GM19025 (cell line): ENCODE measurements around the gene BCL2L11.
A peak's percentile ranks its signal among the peaks of the same experiment; 100 is the strongest.

Source experiments
- ATAC-seq: cut with Tn5 transposase; IDR thresholded peaks from one replicate; pipeline ENCODE4 v1.9.1; 2021; ENCODE audit warnings: mild to moderate bottlenecking, low read depth, moderate library complexity; ENCODE audit not compliant: unreplicated experiment

The BCL2L11 gene

GRCh38 chr2:111117598-111118480 lies 2.9 kb upstream of the BCL2L11 start:
- ATAC-seq, result no peak

GRCh38 chr2:111118481-111118980 lies 2.2 kb upstream of the BCL2L11 start:
- no peak for ATAC-seq

DNA sequence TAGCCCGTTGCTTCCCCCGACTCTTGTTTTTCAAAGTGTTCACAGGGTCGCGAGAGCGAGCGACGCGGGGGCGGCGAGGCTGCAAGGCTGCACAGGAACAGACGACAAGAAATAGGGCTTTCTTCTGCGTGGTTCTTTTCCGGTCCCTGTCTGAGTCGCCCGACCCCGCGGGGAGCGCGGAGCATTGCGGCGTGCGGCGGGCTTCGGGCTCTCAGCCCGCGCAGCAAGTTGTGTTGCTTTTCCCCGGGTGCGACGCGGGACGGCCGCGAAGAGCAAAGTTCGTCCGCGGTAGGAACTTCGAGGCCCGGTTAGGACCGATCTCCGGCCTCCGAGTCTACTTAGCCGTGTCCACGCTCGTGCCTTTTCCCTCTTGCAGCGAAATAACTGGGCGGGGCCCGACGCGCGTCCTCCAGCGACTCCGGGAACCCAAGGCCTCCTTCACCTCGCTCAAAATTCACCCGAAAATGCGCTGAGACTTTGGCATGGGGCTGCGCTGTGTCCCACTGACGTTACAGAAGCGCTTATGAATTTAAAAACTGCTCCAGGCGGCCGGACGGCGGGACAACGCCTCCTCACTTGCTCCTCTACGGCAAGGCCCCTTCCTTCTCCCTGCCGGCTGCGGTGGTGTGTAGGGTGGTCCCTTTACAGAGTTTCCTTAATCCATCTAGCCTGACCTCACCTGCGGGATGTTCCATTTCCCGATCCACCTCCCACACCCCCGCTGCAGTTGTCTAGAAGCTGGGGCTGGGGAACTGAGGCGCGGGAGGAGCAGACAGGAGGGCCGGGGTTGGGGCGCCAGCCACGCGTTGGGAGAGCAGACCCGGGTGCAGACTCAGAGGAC lies 1.5 kb upstream of the BCL2L11 start:
- no peak for ATAC-seq

GRCh38 chr2:111119822-111120252 lies 877 bp upstream of the BCL2L11 start:
- ATAC-seq, result no peak

GRCh38 chr2:111121028-111121827 lies 514 bp downstream of the BCL2L11 start:
- no peak for ATAC-seq

GRCh38 chr2:111121828-111122630 lies 1.3 kb downstream of the BCL2L11 start:
- ATAC-seq, result peak; percentile 49

GRCh38 chr2:111122631-111123421 lies 2.1 kb downstream of the BCL2L11 start:
- ATAC-seq, result no peak

DNA sequence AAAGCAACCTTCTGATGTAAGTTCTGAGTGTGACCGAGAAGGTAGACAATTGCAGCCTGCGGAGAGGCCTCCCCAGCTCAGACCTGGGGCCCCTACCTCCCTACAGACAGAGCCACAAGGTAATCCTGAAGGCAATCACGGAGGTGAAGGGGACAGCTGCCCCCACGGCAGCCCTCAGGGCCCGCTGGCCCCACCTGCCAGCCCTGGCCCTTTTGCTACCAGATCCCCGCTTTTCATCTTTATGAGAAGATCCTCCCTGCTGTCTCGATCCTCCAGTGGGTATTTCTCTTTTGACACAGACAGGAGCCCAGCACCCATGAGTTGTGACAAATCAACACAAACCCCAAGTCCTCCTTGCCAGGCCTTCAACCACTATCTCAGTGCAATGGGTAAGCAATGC lies 3.0 kb downstream of the BCL2L11 start:
- ATAC-seq, result no peak

DNA sequence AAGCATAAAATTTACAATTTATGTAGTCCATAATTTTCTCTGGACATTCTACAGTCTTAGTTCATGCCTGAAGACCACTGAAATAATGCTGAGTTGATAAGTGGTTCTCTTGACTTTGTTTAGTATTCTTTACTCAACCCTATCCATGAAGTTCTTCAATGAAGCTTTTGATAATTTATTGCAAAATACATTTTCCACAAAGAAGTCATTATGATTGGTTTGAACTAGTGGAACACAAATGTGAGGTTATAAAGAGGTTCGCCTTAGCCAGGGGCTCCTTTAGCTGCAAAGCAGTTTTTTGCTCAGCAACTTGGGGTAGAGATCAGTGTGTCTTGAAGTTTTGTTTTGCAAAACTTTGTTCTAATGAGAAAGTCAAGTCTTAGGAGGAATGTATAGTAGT lies 5.9 kb downstream of the BCL2L11 start:
- no peak for ATAC-seq

- no peak for ATAC-seq
Observed at GRCh38 chr2:111127351-111127750, 6.6 kb downstream of the BCL2L11 start.

DNA sequence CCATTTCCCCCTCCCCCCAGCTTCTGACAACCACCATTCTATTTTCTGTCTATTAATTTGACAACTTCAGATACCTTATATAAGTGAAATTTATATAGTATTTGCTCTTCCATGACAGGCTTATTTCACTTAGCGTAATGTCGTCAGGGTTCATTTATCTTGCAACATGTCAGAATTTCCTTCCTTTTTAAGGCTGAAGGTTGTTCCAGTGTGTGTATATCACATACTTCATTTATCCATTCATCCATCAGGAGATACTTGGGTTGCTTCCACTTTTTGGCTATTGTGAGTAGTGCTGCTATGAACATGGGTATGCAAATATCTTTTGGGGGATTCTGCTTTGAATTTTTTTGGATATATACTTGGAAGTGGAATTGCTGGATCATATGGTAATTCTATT lies 7.4 kb downstream of the BCL2L11 start:
- no peak for ATAC-seq

DNA sequence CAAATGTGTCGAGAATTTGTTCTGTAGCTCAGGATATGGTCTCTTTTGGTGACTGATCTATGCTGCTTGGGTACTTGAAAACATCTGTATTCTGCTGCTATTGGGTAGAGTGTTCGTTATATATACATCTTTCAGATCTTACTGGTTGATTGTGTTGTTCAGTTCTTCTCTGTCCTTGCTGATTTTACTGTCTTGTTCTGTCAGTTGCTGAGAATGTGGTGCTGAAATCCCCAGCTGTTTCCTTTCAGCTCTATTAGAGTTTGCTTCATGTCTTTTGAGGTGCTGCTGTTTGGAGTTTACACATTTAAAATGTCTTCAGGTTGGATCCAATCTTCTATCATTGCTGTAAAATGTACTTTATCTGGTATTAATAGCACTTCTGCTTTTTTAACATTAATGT lies 12.9 kb downstream of the BCL2L11 start:
- ATAC-seq, result no peak

DNA sequence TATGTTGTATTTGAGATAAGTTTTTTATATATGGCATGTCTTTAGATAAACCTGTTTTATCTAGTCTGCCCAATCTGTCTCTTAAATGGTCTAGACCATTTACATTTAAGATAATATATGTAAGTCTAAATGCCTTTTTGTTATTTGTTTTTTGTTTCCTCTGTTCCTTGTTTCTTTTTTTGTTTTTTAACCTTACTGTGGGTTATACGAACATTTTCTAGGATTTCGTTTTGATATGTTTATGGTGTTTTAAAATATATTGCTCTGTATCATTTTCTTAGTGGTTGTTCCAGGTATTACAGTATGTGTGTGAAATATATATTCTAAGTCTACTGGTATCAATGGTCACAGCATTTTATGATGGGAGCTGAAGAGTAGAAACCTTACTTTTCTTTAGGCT lies 13.3 kb downstream of the BCL2L11 start:
- no peak for ATAC-seq

DNA sequence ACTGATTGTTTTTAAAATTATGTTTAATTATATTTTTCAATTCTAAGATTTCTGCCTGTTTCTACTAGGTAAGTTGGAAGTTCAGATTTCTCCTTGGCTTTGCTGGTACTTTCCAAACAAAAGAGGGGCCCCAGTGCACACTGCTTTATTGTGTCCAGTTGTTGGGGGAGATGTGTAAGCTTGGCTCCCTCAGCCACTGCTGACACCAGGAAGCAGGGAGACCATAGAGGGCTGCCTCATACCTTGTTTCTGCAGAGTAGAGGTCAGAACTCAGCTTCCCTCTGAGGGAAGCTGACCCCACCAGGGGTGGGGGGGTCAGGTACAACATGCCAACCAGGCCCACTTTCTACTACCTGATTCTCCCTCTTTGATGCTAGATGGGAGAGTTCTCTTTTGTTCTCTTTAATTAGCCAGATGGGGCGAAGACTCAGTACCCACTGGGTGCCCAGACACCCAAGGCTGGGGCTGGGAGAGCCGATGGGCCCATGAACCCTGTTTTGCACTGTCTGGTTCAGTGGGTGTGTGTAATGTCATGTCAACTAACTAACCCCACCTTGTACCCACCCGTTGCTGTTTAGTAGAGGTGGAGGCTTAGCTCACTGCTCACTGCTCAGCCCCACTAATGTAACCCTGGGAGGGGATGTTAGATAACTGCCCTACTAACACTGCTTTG lies 14.7 kb downstream of the BCL2L11 start:
- ATAC-seq, result no peak

- ATAC-seq, result no peak
Observed at GRCh38 chr2:111135910-111136297, 15.2 kb downstream of the BCL2L11 start.

- ATAC-seq, result no peak
Observed at GRCh38 chr2:111138839-111139238, 18.1 kb downstream of the BCL2L11 start.

DNA sequence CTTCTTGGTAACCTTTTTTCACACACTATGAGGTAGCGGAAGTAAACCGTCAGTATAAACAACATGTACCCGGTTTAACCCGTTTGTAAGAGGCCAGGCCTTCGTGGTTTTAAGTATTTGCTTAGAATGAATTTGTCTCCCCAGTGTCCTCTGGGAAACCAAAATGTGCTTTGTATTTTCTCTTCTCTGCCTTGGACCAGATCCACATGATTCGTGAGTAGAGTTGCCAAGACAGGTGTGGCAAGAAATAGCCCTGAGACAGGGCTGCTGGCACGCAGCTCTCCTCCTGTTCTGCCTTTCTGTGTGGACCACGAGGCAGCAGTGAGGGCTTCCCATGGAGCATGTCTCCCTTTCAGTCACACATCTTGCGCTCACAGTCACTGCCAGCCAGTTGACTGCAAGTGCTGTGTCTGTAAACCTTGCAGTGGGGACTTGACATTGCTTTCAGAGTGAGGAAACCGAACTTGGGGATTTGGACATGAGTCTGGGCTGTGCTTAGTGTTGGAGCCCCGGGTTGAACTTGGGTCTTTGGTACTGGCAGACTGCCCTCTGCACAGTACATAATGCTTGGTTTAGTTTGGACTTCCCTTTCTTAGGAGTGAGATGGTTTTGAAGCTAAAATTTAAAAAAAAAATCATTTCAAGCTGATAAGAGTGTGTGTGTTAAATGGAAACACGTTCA lies 19.1 kb downstream of the BCL2L11 start:
- ATAC-seq, result no peak

DNA sequence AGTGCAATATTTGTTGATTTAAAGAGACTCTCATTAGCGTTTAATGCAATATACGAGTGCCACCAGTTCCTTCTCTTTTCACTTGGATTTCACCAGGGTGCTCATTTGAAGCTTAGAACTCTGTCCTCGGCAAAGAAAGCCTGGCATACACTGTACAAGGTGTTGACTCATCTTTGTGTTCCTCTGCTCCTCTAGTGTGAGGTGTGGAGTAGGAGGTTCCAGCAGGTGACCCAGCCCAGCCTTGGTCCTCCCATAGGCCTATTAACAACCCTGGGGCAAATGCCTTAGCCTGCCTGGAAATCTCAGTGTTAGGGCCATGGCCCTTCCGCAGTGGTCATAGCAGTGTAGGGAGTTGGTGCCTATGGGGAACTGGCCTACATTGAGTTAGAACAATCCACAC lies 20.1 kb downstream of the BCL2L11 start:
- no peak for ATAC-seq
